NB4 (cell line): ENCODE measurements around the gene MT2A.
"Not testable (repeated sequence)": the region's sequence is repeated elsewhere in the genome, so short reads cannot be mapped to it uniquely, and the experiment has no call there.

Experiments used
- DNase-seq: peaks from one replicate; pipeline ENCODE4 v3.0.0; 2010; ENCODE audit warnings: low read depth
- H3K4me3 ChIP-seq: one replicate; pipeline ENCODE4 v1.5.1; 2011; ENCODE audit warnings: mild to moderate bottlenecking, low read depth, low read length, moderate library complexity
- CTCF ChIP-seq: IDR thresholded peaks from one replicate; pipeline ENCODE4 v1.5.1; 2012; ENCODE audit warnings: low read depth, low read length
- MAX ChIP-seq: IDR thresholded peaks from 2 replicates; pipeline ENCODE4 v1.6.1; 2011; ENCODE audit warnings: low read depth, low read length
- MYC ChIP-seq: IDR thresholded peaks from 2 replicates; pipeline ENCODE4 v1.6.1; 2011; ENCODE audit warnings: low read depth, low read length
- POLR2A ChIP-seq: IDR thresholded peaks from 2 replicates; pipeline ENCODE4 v1.6.1; 2011; ENCODE audit warnings: mild to moderate bottlenecking; ENCODE audit not compliant: insufficient read length; ENCODE audit errors: extremely low read depth

MT2A gene

GRCh38 chr16:56569971-56570370 is 38.4 kb upstream of the MT2A start:
- no peak overlapping the region for H3K4me3 ChIP-seq

GRCh38 chr16:56571525-56571924 is 36.9 kb upstream of the MT2A start:
- no peak for TF ChIP-seq MYC
- no peak overlapping the region for H3K4me3 ChIP-seq

More at GRCh38 chr16:56569971-56570370, 38.4 kb upstream of the MT2A start:
- TF ChIP-seq POLR2A: no peak
- DNase-seq: no peak

GRCh38 chr16:56574625-56575024 is 33.8 kb upstream of the MT2A start:
- no peak for DNase-seq
- H3K4me3 ChIP-seq: no peak overlapping the region
- TF ChIP-seq CTCF: no peak
- no peak for TF ChIP-seq MAX
- TF ChIP-seq POLR2A: no peak
- no peak for TF ChIP-seq MYC

More at GRCh38 chr16:56571525-56571924, 36.9 kb upstream of the MT2A start:
- no peak for DNase-seq

- no peak overlapping the region for H3K4me3 ChIP-seq
- peak; percentile 82 for DNase-seq
- TF ChIP-seq CTCF: peak; percentile 83
- TF ChIP-seq MYC: no peak
- TF ChIP-seq MAX: peak; percentile 43; the same call in 1 of the 2 replicates
- TF ChIP-seq POLR2A: no peak
Measured at GRCh38 chr16:56576585-56577299, 31.6 kb upstream of the MT2A start.

GRCh38 chr16:56577300-56577625 is 31.1 kb upstream of the MT2A start:
- TF ChIP-seq MYC (peak; percentile 23; the same call in 1 of the 2 replicates), POLR2A (no peak)
- no peak for DNase-seq
- no peak overlapping the region for H3K4me3 ChIP-seq

GRCh38 chr16:56580391-56581048 is 27.9 kb upstream of the MT2A start:
- H3K4me3 ChIP-seq: no peak overlapping the region
- no peak for DNase-seq
- TF ChIP-seq MAX (no peak), POLR2A (no peak), MYC (no peak), CTCF (no peak)

GRCh38 chr16:56582911-56583310 is 25.5 kb upstream of the MT2A start:
- H3K4me3 ChIP-seq, DNase-seq: not testable (repeated sequence)
